Non-pigmented ciliary epithelial cell (primary cell): ENCODE measurements around the gene TMED6.

Experiments used
- DNase-seq: peaks from one replicate; pipeline ENCODE4 v3.0.0-alpha.2; 2010; ENCODE audit warnings: low read depth

The TMED6 gene

DNA sequence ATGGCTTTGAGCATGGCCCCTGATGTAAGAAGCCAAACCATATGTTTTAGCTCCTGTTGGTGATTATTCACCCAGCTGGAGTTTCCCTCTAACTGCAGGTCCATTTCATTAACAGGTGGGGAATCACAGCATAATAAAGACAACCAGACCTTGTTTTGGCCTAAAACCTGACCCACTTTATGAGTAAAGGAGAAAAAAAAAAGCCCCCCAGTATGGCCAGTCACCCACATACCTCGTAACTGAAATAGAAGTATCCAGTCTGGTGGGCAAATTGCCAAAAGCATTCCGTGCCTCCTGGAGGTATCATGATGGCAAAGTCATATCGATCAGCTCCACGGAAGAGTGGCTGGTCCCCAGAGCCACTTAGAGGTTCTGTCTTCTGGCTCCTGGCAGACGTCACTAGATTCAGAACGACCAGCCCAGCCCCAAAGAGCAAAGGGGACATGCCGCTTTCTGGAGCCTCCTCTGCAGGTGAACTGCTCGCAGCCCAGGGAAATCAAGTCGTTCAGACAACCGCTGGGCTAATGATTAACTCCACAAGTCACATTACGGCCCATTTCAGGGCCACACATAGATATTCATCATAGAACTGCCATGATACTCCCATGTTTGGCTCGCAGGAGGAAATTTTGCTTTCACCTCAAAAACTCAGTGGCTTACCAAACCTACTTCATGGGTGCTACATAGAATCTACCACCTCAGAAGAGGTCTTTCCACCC is at the start of gene TMED6:
TSS of gene TMED6 (minus strand) at position 478 of the 719 bp plus-strand sequence. CDS start at position 445, 33 bp downstream.
- no peak for DNase-seq

DNA sequence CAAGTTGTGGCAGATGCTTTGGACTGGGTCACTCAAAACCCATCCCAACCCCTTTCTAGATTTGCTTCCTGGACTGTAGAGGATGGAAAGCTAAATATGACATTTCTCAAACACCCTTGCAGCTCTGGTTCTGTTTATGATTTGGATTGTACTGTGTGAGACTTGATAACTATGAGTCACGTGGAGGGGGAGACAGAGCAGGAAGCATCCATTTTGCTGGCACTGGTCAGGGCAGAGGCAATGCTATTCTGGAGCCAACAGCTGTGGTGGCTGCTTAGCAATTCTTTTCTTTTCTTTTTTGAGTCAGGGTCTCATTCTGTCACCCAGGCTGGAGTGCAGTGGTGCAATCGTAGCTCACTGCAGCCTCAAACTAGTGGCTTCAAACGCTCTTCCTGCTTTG is 47.8 kb upstream of the TMED6 start:
- DNase-seq = no peak

DNA sequence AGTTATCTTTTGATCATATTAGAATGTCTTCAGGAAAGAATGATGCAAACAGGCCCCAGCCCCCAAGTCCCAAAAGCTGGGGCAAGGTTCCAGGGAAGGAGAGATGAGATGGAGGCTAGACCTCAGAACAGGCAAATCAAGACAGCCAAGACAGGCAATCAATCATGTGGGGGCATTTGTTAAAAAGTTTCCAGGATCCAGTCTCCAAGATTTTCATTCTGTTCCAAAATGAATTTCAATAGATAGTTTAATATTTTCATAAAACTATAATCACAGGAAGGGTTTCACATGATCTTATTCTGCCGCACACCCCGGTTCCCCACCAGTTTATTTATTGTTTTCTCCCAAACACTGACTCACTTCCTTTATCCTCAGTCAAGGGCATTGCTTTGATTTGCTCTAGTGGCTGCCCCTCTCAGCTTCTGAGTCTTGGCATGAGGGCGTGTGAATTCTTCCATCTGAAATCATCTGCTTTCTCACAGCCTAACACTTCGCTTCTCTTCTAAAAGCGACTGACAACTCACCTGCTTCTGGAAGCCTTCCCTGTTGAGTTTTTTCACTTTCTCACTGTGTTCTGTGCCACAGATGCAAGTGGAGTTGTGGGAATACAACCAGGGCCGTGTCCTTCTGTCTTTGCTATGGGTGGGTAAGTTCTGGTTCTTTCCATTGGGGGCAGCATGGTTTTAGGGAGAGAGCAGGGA is 46.4 kb upstream of the TMED6 start:
- no peak for DNase-seq

DNA sequence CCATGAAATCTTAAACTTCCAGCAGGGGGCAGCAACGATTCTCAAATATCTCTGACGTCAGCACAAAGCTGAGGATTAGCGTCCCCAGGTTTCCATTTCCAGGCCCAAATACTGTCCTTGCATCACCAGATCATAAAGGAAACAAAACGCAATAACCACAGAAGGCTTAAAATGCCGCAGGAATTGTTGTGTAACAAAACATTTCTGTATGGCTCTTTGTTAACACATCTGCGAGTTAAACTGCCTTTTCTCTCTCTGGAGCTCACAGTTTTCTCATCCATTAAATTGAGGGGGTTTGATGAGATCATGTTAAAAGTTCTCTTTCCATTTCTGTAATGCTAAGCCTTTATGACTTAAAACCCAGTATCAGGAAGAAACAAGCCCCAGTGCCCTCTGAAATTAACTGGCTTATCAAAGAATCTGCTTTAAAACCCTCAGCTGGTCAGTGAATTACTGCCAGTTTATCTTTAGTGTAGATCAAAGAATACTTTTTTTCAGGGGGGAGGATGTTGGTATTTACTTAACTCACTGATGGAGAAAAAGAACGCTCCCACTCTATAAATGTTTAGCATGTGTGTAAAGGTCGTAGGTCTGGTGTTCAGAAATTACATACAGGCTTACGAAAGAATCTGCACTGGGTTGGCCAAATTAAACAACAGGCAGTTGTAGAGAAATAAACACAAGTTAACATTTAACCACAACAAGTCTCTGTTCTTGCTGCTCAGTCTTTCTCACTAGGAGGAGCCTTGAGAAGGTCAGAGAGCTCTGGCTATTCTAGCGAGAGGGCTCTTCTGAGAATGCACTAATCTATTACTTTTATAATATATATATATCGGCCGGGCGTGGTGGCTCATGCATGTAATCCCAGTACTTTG is 44.8 kb upstream of the TMED6 start:
- peak; percentile 89 for DNase-seq

DNA sequence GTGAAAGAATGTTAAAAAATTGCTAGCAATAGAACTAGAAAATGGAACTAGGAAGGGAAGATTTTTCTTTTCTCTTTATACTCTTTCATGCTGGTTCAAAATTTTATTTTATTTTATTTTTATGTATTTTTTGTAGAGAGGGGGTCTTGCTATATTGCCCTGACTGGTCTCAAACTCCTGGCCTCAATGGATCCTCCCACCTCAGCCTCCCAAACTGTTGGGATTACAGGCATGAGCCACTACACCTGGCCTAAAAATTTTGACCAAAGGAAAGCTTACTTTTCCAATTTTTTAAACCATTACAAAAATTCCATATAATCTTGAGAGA is 44.2 kb upstream of the TMED6 start:
- no peak for DNase-seq

DNA sequence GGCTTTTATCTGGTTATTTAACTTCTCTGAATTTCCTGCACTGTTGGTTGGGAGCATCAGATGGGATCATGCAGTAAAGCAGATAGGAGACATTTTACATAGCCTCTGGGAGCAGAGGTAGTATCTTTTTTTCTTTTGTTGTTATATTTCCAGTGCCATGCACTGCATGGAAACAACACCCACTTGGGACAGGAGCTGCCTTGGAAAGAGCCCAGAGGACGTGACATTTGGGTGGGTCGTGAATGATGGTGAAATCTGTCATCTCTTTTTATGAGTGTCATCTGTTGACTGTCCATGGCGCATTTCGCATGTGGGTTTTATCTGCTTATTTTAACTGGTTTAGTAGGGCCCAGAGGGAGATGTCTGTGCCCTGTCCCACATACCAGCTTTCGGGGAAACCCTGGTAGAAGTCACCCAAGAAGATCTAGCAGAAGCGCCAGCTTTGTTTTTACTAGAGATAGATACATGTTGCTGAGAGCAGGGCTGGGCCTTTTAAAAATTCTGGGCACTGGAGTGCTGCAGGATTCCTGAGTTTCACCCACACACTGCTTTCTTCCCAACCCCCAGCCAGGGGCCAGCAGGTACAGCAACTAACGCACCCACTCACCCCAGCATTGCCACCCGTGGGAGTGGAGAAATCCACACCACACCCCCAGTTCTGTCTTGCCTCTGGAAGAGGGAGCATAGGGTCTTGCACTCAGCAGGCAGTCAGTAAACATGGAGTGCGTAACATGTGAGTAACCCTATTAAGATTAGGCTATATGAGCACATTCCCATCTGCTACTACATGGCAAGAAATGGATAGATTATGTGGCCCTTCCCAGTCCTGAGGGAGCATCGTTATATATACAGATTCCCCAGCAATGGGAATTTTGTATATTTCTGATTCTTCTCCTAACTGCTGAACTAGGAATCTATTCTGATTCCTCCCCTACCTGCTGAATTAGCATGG is 42.6 kb upstream of the TMED6 start:
- no peak for DNase-seq

DNA sequence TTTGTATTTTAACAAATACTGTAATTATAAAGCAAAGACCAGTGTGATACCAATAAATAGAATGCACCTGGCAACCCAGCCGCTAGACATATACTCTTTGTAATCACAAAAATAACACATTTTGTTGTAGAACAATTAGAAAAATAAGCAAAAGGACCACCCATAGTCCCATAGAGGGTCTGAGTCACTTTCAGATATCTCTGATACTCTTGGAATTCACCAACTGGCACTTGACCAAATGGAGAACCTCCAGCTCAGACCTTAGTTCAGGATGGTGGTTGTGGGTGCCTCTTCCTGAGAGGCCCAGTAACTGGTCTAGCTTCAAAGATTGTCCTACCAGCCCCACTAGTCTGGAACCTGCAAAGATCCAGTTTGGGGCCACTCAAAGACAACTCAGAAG is 35.0 kb upstream of the TMED6 start:
- DNase-seq = no peak

DNA sequence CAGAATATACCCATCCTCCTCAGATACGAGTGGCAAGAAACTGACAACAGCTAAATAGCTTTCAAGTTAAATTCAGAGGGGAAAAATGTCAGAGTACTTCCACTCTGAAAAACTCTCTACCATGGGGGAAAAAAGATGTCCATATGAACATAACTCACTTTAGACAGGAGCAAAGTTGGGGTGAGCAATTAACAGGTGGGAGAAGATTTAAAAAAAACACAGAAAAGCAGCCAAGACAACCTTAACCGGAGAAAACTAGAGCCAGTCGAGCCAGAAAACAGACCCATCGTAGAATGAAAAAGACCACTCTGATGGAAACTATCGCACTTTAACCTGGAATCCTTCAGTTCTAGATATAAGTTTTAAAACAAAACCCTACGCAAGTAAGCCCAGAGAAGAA is 33.4 kb upstream of the TMED6 start:
- no peak for DNase-seq

DNA sequence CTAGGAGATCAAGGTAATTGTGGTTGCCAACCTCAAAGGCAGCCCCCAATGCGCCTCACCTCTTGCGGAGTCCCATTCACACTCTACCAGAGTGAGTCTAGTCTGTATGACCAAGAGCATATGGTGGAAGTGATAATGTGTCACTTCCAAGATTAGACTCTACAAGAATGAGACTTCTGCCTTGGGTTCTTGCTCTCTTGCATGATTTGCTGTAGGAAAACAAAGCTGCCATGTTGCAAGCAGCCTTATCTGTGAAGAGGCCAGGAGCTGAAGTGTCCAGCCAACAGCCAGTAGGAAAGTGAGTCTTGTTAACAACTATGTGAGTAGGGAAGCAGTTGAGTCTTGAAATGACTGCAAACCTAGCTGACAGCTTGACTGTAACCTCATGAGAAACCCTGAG is 30.8 kb upstream of the TMED6 start:
- no peak for DNase-seq

DNA sequence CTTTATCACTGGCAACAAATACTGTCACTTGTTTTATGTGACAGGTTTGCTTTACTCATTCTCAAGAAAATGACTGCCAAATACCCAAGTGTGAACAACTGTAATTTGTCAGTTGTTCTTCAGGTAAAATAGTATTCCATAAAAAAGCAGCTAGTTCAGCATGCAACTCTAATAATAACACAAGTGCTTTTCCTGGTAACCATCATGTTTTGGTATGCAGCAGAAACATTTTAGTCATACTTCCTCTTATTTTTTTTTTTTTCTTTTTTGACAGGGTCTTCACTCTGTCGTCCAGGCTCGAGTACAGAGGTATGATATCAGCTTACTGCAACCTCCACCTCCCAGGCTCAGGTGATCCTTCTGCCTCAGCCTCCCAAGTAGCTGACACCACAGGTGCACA is 29.6 kb upstream of the TMED6 start:
- DNase-seq = no peak

DNA sequence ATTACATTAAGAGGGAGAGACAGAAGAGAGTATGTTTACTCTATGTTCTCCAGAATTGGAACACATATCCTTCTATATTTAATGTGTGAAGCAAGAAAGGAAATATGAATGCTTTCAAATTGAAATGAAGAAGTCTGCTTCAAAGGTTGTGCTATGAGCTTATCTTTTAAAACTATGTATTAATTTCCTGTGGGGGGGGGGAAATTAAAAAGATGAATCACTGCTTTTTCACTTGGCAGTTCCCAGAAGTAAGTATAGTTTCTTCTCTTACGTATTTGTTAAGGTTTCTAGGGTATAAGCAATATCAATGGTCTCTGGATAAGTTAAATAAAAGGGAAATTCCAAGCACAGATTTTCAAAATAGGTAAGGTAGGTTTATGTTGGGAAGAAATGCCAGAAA is 27.2 kb upstream of the TMED6 start:
- DNase-seq = no peak

DNA sequence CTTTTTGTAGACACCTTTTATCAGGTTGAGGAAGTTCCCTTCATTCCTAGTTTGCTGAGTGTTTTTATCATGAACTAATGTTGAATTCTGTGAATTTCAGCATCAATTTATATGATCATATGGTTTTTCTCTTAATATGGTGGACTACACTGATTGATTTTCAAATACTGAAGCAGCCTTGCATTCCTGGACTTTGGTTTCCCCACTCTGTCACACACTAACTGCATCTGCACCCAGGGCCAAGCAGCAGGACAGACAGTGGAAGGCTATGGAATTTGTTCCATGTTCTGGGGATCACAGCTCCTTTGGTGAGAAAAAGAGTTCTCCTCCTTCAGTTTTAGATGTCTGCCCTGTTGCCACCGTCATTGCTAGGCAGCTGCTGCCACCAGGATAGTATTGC is 26.4 kb upstream of the TMED6 start:
- no peak for DNase-seq

DNA sequence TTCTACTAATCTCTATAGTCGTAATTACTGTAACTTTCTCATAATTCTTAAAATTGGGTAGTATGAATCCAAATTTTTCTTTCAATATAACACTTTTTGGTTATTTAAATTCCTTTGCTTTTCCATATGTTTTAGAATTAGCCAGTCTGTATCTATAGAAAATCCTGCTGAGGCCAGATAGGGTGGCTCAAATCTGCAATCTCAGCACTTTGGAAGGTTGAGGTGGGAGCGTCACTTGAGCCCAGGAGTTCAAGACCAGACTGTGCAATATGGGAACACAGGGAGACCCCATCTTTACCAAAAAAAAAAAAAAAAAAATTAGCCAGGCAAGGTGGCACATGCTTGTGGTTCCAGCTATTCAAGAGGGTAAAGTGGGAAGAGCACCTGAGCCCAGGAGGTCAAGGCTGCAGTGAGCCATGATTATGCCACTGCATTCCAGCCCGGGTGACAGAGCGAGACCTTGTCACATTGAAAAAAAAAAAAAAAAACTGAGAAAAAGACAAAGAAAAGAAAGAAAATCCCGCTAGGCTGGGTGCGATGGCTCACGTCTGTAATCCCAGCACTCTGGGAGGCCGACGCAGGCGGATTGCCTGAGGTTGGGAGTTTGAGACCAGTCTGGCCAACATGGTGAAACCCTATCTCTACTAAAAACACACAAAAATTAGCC is 24.9 kb upstream of the TMED6 start:
- DNase-seq = no peak

DNA sequence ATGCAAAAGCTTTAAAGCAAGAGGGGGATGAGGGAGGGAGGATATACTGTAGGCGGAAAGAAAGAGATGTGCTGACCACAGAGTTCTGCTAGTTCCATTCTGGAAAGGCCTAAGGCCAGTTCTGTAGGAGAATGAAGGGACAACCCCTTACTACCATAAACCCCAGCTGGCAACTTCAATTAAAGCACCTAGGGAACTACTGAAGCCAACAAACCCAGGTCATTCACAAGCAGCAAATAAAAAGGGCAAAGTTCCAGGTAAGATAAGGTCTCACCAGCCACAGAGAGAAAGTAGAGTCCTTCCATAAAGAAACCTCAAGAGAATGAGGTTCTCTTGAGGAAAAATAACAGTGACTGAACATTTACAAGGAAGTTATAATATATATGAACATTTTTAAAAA is 21.4 kb upstream of the TMED6 start:
- no peak for DNase-seq

DNA sequence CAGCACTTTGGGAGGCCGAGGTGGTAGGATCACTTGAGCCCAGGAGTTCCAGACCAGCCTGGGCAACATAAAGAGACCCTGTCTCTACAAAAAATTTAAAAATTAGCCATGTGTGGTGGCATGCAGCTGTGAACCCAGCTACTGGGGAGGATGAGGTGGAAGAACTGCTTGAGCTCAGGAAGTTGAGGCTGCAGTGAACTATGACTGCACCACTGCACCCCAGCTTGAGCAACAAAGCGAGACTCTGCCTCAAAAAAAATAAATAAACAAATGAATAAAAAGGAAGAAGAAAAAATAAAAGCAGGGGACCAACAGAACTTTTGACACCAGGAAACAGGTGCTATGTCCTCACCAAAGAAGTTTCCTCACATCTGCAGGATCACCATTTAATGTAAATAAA is 20.0 kb upstream of the TMED6 start:
- DNase-seq = no peak

DNA sequence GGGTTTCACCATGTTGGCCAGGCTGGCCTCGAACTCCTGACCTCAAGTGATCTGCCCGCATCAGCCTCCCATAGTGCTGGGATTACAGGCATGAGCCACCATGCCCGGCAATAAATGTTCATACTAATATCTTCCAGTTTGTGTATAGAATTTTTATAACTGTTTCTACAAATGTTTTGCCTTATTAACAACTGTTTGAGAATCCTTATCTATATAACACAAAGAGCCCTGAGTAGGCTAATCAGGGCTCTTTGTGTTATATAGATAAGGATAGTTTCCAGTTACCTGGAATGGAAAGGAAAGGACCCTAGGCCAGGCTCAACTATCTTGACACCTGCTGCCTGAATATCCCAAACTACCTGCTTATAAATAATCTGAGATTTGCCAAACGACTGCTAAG is 17.3 kb upstream of the TMED6 start:
- DNase-seq = no peak

DNA sequence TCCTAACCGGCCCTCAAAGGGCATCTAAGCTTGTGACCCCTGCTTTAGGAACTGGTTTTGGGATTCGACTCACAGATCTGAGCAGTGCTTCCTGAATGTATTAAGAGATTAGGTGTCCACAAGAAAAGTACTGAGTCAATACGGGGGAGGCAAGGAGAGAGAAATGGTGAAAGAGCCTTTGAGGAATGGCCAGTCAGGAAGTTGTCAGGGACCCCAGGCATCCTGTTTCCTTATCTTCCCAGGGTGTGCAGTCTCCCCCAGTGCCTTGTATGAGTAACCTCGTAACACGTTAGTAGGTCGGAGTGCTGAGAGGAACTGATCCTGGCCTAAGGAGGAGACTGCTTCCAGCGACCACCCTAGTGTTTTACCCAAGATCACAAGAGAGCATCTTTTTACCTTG is 16.4 kb upstream of the TMED6 start:
- peak; percentile 34 for DNase-seq

DNA sequence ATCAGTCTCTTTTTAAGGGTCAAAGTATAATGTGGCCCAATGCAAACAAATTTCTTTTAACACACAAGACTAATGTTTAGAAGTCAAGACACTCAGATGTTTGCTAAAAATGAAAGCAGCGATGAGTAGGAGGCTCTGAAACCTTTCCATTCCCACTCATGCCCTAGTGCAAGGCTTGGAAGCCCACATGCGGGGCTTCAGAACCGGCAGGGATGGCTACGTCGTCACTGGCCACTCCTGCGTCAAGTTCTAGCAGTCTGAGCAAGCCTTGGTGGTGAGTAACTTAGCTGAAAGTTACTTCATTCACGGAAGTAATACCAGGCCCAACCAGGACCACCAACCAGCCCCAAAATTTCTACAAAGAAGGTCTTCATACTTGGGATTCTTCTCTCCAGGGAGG is 14.8 kb upstream of the TMED6 start:
- no peak for DNase-seq

DNA sequence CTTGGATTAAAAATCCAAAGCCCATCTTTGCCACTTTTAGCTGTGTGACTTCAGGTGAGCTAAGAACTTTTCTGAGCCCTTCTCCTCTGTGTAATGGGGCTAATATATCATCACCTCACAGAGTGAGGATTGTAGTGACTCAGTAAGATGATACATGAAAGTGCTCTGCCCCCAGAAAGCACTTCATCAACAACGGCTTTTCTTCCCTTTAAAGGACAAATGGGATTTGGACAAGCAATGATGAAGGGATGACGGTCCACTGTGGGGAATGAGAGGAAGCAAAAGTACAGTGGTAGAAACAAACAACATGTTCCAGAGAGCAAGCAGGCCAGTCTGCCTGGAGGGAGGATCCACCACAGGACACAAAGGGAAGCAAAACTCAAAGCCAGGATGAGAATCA is 14.3 kb upstream of the TMED6 start:
- no peak for DNase-seq

DNA sequence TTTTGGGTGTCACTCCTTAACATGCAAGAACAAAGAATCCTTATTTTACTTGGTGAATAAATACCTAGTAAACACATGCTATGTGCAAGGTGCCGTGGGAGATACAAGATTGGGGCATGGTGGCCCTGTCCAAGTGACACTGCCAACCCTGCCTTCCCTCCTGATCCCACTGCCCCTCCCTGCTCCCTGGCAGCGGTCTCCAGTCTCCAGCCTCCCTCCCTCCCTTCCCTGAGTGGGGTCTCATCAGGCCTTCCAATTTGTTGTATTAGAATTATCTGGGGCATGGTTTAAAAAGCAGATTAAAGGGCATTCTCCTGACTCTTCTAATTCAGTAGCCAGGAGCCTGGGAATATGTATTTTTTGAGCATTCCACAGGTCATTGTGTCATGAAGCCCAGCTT is 12.5 kb upstream of the TMED6 start:
- DNase-seq = no peak

DNA sequence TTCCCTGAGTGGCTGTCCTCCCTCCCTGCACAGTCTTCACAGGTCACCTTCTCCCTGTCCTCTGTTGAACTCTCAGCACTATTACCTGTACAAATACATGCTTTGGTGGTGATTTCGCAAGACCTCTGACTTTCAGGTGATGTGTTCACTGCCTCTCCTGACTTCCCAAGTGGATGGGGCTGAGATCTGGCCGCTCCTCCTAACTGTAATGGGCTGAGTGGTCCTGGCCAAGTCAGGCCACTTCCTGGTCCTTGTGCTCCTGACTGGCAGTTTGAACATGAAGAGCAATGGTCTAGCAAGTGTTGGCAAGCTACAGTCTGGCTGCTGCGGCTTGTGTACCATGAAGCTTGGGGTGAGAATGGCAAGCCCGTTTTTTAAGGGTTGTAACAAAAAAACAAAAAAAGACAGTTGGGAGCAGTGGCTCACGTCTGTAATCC is 11.7 kb upstream of the TMED6 start:
- DNase-seq = no peak
